ENCODE data around the gene MTMR4.
"Not testable (repeated sequence)": the region's sequence is repeated elsewhere in the genome, so short reads cannot be mapped to it uniquely, and the experiment has no call there.

Gene MTMR4

DNA sequence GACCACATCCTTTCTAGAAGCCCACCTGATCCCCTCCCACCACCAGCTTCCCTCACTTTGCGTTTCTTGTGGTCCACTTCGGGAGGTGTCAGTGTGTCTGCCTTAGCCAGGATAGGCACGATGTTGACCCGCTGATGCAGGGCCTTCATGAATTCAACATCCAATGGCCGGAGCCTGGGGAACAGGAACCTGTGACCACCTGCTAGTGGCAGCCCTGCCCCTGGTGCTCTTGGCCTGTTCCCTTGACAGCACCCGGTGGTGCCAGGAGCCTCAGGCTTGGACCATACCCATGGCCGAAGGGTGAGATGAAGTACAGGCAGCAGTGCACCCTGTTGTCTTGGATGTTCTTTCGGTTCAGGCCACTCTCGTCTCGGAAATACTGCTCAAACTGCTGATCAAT lies 7.2 kb upstream of the MTMR4 start:
- DNase-seq = no peak

DNA sequence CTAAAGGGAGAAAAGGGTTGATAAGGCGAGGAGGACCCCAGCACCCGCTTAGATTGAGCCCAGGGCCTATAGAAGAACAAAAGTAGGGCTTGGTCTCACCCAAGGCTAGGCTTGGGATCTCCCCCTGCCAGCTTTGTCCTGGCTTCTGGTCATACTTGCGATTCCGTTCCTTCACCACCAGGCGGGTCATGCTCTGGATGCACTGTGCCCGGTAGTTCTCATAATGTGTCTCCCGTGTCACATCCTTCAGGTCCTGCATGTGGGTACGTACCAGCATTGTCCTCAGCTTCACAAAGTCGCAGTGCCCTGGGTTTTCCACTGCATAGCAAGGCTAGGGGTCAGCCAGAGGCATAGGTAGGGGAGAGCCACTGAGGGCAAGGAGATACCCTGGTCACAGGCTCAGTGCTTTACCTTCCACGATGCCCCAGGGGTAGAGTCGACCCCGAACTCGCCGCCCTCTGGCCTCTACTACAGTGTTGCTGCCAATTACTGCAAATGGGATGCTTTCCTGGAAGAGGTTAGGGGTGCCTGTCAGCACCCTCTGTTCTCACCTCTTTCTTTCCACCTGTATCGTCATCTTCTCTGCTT lies 6.5 kb upstream of the MTMR4 start:
- no peak for DNase-seq

- DNase-seq = peak; percentile 99
Observed at GRCh38 chr17:58517928-58518609, 3.6 kb upstream of the MTMR4 start.

- no peak for DNase-seq
Observed at GRCh38 chr17:58517378-58517927, 3.0 kb upstream of the MTMR4 start.

DNA sequence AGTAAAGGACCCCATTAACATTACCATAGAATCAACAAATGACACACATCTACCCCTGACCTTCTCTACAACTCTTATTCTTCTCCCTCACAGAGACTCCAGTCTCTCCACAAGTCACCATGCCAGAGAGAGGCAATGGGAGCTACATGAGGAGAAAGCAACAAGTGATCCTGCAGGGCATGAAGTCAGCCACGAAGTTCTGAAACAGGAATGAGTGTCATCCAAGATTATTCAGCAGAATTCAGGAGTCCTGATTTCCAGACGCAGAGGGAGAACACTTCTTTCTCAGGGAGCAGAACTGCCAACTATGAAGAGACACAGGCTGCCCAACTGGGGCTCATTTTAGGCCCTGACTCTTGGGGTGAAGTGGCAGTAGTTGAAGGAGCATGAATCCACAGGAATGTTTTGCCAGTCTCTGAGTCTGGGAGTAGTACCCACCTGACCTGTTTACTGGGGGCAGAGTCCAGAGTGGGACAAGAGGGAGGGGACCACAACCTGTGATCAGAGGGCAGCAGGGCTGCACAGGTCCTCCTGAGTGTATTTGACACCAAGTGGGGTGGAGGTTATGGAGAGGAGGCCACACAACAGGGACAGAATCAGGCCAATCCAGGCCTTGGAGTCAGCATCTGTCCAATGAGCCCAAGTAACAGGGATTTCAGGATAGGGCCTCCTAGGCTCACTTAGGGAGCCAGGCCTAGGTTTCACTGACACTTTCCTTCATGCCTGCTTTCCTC lies 2.4 kb upstream of the MTMR4 start:
- no peak for DNase-seq

DNA sequence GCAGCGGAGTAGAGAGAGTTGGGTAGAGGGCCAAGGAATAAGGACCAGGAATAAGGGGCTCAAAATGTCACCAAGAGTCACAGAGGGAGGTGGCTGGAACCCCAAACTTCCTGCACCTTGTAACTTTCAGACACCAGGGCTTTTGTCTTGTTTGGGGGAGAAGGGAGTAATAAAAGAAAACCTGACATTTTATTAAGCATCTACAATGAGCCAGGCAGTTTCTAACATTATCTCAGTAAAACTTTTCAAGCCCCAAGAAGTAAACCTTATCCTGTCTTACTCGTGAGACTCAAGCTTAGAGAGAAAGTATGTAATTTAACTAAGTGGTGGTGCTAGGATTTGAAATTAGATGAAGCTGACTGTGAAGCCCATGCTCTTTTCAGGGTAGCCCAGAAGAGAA lies 848 bp upstream of the MTMR4 start:
- DNase-seq = no peak

- DNase-seq = no peak
Observed at GRCh38 chr17:58514770-58515157, 326 bp upstream of the MTMR4 start.

DNA sequence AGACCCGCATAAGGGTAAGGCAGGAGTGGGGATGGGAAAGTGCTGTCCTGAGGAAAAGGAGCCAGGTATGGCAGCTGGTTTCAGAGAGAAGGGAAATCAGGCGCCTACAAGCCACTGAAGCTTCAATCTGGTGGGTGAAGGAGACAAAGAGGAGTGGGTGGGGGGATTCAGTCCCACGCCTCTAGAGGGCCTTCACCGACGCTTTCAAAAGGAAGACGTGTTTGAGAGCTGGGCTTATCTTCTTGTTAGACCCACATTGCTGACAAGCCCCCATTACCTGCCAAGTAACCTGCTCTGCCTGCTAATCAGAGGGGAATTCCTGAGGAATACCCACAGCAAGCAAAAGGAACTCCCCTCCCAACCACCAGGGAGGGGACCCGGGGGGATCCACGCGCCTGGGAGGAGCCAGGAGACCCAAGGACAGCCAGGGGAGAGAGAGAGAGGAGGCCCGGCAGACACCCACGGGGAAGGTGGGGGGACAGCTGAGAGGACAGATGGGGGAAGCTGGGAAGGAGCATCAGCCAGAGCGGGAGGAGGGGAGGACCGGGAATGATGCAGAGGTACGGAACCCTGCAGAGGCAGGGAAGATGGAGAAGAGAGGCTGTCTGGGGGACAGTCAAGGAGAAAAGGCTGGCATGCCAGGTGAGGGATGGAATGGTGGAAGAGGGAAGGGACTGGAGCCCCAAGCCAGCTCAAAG lies 1.0 kb downstream of the MTMR4 start:
- DNase-seq = no peak

- no peak for DNase-seq
Observed at GRCh38 chr17:58510075-58510474, 4.4 kb downstream of the MTMR4 start.

DNA sequence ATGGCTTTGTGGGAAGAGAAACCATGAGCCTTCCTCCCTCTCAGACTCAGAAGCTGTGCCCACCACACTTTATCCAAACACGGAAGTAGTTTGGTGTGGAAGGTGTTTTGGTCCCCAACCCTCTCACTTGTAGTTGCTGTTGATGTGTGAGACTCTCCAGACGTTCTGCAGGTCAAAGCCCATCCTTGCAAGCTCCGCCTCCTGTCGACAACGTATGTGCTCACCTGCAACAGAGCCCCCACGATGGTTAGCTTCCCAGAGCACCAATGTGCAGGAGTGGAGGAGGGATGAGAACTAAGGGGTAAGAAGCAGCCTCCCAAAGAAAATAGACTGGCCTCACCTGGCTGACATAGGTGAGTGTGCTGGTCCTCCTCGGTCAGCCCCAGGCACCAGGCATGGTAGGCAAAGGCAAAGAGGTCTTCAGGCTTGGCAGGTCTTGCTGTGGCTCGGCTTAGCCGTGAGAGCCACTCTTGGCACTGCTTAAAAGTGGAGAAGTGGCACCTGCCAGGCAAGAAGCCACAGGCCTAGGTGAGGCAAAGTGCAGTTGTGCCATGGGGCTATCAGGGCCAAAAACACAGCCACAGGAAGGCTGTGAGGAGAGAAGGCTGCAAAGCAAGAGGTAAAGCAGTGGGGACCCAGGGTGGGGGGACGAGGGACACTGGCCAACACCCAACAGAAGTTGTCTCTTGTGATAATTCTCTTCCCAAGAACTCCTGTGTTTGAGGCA lies 5.9 kb downstream of the MTMR4 start:
- DNase-seq = no peak

GRCh38 chr17:58507123-58507634 lies 7.3 kb downstream of the MTMR4 start:
- DNase-seq = no peak

DNA sequence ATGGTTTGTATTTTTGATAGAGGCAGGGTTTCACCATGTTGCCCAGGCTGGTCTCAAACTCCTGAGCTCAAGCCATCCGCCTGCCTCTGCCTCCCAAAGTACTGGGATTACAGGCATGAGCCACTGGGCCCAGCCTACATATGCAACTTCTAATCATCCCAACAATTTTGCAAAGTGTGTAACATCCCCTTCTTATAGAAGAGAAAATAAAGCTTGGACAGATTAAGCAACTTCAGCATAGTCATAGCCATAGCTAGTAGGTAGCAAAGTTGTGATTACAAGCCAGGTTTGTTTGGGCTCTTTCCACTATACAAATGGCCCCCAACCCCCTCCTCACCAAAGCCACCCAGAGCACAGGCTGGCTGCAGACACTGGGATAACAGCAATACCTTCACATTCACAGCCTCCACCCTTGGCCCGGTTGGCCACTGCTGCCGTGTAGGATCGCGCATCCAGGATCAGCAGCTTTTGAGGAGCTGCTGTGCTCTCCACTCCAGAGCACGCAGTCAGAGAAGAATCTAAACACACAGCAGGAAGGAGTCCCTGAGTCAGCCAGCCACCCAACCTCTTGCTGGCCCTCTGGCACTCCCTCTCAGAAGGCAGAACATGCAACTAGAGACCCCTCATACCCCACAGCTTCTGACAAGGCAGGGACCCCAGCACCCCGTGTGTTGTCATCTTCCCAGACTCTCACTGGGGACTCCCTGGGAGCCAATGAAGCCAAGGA lies 7.9 kb downstream of the MTMR4 start:
- DNase-seq = no peak

DNA sequence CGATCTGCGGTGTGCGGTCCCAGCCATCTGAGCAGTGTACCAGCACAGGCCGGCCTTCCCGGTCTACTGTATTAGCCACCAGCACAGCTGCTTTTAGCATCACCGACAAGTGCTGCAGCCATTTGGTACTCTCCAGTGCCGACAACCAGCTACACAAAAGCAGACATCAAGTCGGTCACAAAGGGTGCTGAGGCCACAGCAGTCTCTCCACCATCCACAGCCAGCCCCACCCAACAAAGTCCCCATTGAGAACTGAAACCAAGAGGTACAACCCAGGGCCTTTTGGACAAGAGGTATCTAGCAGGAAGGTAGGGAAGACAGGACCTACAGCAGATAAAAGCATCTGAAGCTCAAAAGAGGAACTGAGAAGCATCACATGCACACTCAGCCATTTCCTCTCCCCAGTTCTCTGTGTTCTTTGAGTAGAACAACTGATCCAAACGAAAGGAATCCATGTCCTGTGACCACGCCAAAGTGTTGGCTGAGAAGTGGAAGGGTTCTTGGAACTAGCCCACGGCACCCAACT lies 9.5 kb downstream of the MTMR4 start:
- no peak for DNase-seq

DNA sequence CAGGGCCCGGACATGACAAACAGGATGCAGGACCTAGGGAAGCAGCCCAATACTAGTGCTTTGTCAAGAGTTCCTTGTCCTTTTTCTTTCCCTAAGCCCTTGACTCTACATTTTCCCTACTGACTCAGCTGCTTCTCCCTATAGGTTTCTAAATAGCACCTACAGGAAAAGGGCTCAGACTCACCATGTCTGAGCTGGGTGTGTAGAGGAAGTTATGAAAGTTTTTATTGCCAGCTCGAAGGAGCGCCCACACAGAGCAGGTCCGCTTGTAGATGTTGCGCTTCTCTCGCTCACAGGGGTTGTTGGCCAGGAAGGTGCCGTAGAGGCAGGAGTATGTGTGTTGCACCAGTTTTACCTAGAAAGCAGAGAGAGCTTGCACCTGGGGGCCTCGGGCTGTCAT lies 10.6 kb downstream of the MTMR4 start:
- DNase-seq = no peak

DNA sequence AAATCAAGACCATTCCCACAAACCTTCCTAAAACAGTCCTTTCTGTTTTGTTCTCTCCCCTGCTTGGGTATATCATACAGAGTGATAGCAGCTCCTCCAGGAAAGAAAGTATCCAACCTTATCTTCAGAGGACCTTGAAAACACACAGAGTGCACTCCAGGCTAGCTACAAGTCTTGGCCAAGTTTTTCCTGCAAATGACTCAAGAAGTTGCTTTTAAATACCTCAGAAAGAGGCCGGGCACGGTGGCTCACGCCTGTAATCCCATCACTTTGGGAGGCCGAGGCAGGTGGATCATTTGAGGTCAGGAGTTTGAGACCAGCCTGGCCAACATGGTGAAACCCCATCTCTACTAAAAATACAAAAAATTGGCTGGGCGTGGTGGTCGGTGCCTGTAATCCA lies 11.3 kb downstream of the MTMR4 start:
- not testable (repeated sequence) for DNase-seq

- DNase-seq = no peak
Observed at GRCh38 chr17:58501451-58501850, 13.0 kb downstream of the MTMR4 start.

DNA sequence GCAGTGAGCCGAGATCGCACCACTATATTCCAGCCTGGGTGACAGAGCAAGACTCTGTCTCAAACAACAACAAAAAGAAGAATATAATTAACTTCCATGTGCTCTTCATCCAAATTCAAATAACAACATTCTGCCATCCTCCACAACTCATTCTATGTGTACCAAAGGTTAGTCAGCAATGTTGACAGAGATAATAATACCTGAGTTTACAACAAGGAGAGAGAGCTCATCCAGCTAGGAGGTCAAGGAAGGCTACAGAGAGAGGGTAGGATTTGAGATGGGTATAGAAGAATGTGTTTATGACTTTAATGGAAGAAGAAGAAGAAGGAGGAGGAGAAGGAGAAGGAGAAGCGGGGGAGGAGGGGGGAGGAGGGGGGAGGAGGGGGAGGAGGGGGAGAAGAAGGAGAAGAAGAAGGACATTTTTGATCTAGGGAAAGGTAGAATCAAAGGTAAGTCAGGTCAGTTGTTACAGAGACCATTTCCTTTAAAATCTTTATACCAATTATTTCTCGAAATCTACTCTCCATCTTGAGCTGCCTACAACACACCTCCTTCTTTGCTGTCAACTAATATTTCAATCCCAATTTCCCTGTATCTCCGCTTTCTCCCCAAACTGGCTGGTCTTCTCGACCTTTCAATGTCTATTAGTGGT lies 16.1 kb downstream of the MTMR4 start:
- DNase-seq = no peak

DNA sequence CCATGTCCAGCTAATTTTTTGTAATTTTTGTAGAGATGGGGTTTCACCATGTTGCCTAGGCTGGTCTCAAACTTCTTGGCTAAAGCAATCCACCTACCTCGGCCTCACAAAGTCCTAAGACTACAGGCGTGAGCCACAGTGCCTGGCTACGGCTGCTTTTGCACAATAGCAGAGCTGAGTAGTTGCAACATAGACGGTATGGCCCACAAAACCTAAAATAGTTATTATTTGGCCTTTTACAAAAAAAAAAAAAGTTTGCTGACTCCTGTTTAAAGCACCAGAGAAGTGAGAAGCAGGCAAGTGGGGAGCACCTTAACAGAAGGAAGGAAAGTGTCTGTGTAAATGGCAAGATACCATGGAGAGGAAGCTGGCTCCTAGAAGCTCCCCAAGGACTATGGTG lies 20.9 kb downstream of the MTMR4 start:
- DNase-seq = no peak

GRCh38 chr17:58492238-58493121 lies 22.0 kb downstream of the MTMR4 start:
- DNase-seq = no peak

- DNase-seq = no peak
Observed at GRCh38 chr17:58491510-58492045, 22.9 kb downstream of the MTMR4 start.
